Measurements from ENCODE around the gene MLIP. TPM values are rescaled to one million over a fixed set of nuclear protein-coding genes. Genes with fewer than 3 reads are reported as not detected.

The MLIP gene
- polyA plus RNA-seq, 1 experiment: not detected

DNA sequence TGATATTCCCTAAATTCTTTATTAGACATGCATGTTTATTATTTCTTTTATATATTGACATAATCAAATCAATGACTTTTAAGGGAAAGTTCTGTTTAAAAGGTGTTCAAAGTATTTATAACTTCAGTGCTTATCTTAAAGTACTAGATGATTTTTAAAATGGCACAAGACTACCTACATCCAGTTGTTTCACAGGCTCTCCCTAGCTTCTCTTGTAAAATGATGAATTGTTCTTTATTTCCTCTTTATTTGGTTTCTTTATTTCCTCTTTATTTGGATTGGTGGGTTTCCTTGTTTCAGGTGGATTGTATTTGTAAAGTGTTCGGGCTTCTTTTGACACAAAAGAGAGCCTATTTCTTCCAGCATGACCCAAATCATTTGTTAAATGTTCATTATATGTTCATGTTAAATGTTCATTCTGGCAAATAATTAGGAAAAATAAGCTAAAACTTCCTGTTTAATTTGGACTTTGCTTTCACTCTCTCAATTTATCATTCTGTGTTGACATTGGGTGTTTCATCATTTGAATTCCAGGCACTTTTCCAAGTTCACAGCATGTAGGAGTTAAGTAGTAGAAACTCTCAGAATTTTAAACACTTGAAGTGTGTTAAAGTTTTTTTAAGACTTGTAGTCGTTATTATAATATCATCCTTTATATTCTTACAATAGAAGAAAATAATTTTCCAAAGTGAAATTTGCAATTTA, 24.6 kb downstream of the MLIP start:
- DNase-seq (ENCODE audit: low read depth): no peak
- H3K36me3 ChIP-seq (ENCODE audit: control insufficient read depth, insufficient read depth, low read length): no peaks in the 10 kb centered on the region
- TF ChIP-seq, protein P1, sequence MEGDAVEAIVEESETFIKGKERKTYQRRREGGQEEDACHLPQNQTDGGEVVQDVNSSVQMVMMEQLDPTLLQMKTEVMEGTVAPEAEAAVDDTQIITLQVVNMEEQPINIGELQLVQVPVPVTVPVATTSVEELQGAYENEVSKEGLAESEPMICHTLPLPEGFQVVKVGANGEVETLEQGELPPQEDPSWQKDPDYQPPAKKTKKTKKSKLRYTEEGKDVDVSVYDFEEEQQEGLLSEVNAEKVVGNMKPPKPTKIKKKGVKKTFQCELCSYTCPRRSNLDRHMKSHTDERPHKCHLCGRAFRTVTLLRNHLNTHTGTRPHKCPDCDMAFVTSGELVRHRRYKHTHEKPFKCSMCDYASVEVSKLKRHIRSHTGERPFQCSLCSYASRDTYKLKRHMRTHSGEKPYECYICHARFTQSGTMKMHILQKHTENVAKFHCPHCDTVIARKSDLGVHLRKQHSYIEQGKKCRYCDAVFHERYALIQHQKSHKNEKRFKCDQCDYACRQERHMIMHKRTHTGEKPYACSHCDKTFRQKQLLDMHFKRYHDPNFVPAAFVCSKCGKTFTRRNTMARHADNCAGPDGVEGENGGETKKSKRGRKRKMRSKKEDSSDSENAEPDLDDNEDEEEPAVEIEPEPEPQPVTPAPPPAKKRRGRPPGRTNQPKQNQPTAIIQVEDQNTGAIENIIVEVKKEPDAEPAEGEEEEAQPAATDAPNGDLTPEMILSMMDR (IDR thresholded peaks at IDR 0.05; ENCODE audit: insufficient read depth, low read depth, low read length): no peak
- no peaks in the 10 kb centered on the region for H3K27me3 ChIP-seq (ENCODE audit: control insufficient read depth, insufficient read depth, low read length)
- H3K4me3 ChIP-seq (ENCODE audit: low read depth, low read length): no peak overlapping the region
- ChIA-PET POLR2A (no interaction called here), CTCF (no interaction called here)

DNA sequence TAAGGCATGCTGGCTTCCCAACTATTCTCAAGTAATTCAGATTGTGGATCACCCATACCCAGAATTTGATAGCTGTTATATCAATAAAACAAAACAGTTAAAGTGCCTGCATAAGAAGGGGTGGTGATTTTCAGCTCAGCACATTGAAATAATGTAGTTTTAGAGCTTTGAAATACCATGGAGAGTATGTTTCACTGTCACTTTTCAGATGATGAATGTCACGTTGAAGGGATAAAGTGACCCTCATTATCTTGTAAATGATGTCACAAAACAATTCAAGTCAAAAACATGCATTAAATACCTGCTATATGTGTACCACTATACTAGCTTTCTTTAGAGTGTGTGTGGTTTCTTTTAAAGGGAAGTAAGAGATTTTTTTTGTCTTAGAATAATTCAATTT, 27.6 kb downstream of the MLIP start:
- POLR2A ChIA-PET: no interaction called here
- TF ChIP-seq, protein P1 (IDR thresholded peaks at IDR 0.05; ENCODE audit: insufficient read depth, low read depth, low read length): no peak

DNA sequence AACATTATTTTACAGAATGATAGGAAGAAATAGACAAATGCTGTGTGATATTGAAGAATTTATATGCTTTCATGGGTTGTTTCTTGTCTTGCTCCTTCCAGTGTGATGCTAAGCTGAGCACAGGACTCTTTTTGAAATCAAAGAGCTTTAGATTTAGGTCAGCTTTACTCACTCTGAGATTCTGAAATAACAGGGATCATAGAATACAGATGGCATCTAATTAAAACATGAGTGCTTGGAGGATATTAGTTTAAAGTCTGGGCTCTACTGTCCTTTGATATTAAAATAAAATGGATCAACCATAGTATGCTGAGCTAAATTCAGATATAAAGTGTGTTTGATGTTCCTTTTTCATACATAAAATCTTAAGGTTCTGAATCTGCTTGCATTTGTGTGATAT, 29.6 kb downstream of the MLIP start:
- H3K36me3 ChIP-seq (ENCODE audit: control insufficient read depth, insufficient read depth, low read length): no peaks in the 10 kb centered on the region
- no peaks in the 10 kb centered on the region for H3K27me3 ChIP-seq (ENCODE audit: control insufficient read depth, insufficient read depth, low read length)
- H3K4me3 ChIP-seq (ENCODE audit: low read depth, low read length): no peak overlapping the region
- TF ChIP-seq, protein P1 (IDR thresholded peaks at IDR 0.05; ENCODE audit: insufficient read depth, low read depth, low read length): no peak
- ChIA-PET CTCF (no interaction called here), POLR2A (no interaction called here)
- no peak for DNase-seq (ENCODE audit: low read depth)

More for the DNA sequence above, 27.6 kb downstream of the MLIP start:
- Histone ChIP-seq H3K36me3 (ENCODE audit: control insufficient read depth, insufficient read depth, low read length) (no peaks in the 10 kb centered on the region), H3K4me3 (ENCODE audit: low read depth, low read length) (no peak overlapping the region), H3K27me3 (ENCODE audit: control insufficient read depth, insufficient read depth, low read length) (no peaks in the 10 kb centered on the region)
- CTCF ChIA-PET: interaction anchor here (1.1 kb wide), 1 partner anchor 153 kb away, joined by 4 read pairs; no protein-coding TSS in a partner anchor
- DNase-seq (ENCODE audit: low read depth): no peak

DNA sequence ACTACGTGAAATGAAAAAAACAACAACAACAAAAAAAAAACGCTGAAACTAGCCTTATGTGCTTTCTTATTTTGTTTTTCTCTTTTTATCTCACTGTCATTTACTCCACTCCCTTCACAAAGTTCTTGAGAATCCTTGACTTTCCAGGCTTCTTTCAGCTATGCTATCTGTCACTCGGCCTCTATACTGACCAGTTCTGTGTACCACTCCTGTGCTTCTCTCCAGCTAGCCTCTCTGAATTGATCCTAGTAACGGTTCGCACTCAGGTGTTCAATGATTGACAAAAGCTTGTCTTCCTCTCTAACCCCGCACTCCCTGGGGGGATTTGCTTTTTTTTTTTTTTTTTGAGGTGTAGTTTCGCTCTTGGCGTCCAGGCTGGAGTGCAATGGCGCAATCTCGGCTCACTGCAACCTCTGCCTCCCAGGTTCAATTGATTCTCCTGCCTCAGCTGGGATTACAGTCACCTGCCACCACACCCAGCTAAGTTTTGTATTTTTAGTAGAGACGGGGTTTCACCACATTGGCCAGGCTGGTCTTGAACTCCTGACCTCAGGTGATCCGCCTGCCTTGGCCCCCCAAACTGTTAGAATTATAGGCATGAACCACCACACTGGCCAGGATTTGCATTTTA, 31.8 kb downstream of the MLIP start:
- no peak for DNase-seq (ENCODE audit: low read depth)
- TF ChIP-seq, protein P1 (IDR thresholded peaks at IDR 0.05; ENCODE audit: insufficient read depth, low read depth, low read length): no peak
- POLR2A ChIA-PET: no interaction called here
- Histone ChIP-seq H3K36me3 (ENCODE audit: control insufficient read depth, insufficient read depth, low read length) (no peaks in the 10 kb centered on the region), H3K27me3 (ENCODE audit: control insufficient read depth, insufficient read depth, low read length) (no peaks in the 10 kb centered on the region), H3K4me3 (ENCODE audit: low read depth, low read length) (no peak overlapping the region)
- CTCF ChIA-PET: no interaction called here

DNA sequence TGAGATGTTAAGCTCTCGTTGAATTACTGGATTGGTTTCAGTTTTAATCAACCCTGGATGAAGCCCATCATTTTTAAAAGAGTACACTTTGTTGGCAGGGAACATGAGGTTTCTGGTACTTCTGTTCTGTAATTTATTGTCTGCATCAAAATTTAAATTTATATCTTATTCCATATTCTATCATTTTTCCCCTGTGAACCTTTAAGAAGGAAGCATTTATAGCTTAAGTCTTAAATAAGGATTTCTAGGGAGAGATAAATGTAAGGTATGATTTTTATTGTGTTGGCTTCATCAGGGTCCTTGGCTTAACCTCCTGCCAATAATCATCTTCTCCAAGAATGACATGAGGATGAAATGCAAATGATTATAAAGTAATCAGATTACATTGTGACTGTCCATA, 40.6 kb downstream of the MLIP start:
- POLR2A ChIA-PET: no interaction called here
- no peak for DNase-seq (ENCODE audit: low read depth)
- TF ChIP-seq, protein P1 (IDR thresholded peaks at IDR 0.05; ENCODE audit: insufficient read depth, low read depth, low read length): no peak
- no peaks in the 10 kb centered on the region for H3K27me3 ChIP-seq (ENCODE audit: control insufficient read depth, insufficient read depth, low read length)
- no peak overlapping the region for H3K4me3 ChIP-seq (ENCODE audit: low read depth, low read length)
- H3K36me3 ChIP-seq (ENCODE audit: control insufficient read depth, insufficient read depth, low read length): no peaks in the 10 kb centered on the region
- CTCF ChIA-PET: no interaction called here

Data from BJ (cell line).